Testis (tissue), 2 donors: Measurements from ENCODE around the gene KRT39.

Experiments
- POLR2A ChIP-seq: fragments of 450-650 bp; IDR thresholded peaks from one replicate; pipeline ENCODE4 v1.6.1; 2017; ENCODE audit warnings: antibody characterized with exemption, mild to moderate bottlenecking, moderate library complexity
- TF ChIP-seq, protein P1 (sequence below), 3 experiments: fragments of 450-650 bp in 2 of 3; fragments of 200-600 bp in 1 of 3; sonication (generic) in 1 of 3; IDR thresholded peaks; one replicate each; pipeline ENCODE4 v1.5.1; 2016 to 2019; ENCODE audit warnings: antibody characterized with exemption in 3 of 3, mild to moderate bottlenecking in 2 of 3, moderate library complexity in 1 of 3

DNA sequence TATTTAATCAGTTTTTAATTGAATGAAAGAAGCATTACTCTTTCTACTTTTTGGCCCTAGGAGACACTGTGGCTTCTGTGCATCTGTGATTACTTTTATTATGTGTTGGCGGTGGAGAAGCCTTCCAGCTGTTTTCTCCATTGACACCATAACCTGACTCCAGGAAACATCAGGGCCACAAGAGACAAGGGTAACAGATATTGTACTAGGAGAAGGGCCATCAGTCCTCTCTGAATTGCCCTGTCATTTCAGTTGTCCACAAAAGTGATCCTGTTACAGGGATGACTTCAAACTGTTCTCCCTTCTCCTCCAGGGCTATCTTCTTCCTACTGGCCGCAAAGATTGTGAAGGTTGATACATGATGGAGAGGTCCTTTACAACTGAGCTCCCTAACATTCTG lies 14.6 kb downstream of the KRT39 start:
- TF ChIP-seq, protein P1, sequence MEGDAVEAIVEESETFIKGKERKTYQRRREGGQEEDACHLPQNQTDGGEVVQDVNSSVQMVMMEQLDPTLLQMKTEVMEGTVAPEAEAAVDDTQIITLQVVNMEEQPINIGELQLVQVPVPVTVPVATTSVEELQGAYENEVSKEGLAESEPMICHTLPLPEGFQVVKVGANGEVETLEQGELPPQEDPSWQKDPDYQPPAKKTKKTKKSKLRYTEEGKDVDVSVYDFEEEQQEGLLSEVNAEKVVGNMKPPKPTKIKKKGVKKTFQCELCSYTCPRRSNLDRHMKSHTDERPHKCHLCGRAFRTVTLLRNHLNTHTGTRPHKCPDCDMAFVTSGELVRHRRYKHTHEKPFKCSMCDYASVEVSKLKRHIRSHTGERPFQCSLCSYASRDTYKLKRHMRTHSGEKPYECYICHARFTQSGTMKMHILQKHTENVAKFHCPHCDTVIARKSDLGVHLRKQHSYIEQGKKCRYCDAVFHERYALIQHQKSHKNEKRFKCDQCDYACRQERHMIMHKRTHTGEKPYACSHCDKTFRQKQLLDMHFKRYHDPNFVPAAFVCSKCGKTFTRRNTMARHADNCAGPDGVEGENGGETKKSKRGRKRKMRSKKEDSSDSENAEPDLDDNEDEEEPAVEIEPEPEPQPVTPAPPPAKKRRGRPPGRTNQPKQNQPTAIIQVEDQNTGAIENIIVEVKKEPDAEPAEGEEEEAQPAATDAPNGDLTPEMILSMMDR (IDR thresholded peaks at IDR 0.05) = no peak
- TF ChIP-seq POLR2A = no peak
